Activated T-helper 1 cell treated with anti-CD3 and anti-CD28 coated beads, Interleukin-2, amount 50 U/mL, for 16 hours (primary cell): Measurements from ENCODE around the gene LRRC61.
"Not testable (repeated sequence)": the region's sequence is repeated elsewhere in the genome, so short reads cannot be mapped to it uniquely, and the experiment has no call there.

ENCODE experiments used
- DNase-seq, 2 donors: peaks; one replicate each; pipeline ENCODE4 v3.0.0-alpha.2; 2020; ENCODE audit warnings: low read depth in 1 of 2, low spot score in 1 of 2

Gene LRRC61

DNA sequence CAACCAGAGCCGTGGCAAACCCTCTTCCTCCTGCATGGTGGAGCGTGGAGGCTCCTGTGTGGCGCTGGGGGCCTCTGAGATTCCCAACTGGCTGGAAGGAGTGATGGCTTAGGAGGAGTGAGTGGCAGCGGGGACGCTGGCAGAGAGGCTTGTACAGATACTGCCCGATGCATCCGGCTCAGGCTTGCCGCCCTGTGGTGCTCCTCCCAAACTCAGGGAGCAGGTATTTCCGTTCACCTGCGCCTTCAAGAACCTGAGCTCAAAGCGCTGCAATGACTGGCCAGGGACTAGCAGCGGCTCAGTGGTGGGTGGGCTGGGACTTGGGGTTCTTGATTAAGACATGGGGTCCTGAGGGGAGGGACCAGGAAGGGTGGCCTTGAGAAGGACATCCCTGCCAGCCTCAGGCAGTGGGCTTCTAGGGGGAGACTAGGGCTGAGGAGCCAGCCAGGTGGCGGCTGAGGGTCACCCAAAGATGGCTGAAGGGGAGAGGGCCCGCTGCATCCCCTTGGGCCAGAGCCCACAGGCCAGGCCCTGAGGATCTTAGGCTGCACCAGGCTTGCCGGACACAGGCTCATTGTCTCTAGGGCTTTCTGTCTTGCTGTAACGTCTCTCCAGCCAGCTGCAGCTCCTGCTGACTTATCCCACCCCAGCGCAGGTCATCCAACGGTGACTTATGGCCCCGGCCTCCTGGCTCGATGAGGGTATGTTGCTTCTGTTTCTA, 59.1 kb downstream of the LRRC61 start:
- no peak for DNase-seq

DNA sequence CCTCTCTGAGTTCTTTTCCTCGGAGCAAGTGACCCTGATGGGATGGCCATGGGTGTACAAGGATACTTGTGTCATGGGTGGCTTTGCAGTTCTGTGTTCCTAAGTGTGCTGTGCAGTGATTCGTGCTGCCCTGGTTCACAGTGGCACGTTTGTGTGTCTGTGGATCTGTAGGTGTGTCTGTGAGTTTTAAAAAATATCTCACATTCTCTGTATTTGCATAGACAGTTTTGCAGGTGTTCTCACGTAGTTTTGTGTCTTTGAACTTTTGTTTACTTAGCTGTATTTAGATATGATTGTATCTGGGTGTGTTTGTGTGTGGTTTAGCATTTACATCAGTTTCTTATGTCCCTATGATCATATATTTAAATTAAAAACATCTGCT, 59.7 kb downstream of the LRRC61 start:
- DNase-seq = no peak

DNA sequence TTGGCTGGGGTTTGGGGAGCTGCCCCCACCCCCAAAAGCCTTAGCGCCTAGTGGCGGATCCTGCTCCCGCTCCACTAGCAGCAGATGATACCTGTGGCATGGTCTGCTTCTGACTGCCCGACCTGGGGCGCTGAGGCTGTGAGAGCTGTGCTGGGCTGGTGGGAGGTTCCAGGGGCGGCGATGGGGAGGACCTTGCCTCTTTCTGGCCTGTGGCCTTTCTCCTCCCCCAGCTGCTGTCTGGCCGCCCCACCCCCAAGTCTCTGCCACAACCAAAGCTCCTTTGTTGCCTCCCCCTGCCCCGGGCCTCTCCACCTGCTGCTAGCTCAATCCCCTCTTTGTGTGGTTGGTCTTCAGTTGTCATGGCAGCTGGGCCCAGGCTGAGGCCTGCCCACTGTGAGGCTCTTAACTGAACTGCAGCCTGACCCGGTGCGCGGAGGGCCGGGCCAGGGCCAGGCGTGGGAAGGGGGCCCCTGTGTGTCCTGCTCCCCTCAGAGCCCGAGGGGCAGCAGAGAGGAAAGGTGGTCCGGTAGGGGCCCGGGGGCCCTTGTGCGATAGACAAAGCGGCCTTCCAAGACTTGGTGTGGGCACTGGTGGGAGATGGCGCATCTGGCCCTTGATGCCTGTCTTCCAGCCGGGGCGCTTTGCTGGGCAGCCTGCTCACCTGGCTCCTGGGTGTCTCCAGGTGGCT, 60.7 kb downstream of the LRRC61 start:
- no peak for DNase-seq

DNA sequence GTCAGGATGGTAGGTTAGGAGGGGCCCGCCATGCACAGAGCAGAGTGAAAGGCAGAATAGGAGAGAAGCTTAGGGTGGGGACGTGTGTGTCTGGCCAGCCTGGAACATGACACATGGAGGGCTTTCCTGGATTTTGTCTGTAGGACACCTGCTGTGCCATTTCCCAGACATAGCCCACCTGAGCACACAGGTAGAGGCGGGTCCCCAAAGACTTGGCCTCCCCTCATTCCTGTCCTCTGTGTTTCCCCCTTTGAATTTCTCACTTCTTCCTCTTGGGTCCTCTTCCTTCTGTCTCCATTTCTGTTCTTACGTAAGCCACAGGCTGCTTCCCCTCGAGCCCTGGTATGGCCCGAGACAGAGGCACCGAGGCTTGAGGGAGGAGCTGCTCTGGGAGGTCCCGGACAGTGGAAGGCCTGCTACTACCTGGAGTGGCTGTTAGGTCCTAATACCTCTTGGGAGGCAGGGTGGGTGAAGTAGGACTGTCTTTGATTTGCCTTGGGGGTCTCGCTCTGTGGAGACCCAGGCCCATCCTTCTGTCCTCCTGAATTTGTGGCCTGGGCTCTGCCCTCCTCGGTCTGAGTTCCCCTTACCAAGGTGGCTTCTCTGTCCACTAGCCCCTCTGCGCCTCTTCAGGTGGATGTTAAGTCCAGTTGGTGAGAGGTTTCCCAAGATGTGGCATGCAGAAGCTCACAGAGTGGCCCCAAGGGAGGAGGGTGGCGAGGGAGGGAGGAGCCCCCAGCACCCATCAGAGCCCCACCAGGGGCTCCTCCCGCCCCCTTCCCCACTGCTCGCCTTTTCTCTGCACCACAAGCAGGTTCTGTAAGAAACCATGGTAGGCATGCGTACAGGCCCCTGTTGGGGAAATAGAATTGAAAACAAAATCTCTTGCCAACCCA, 61.5 kb downstream of the LRRC61 start:
- DNase-seq = no peak

DNA sequence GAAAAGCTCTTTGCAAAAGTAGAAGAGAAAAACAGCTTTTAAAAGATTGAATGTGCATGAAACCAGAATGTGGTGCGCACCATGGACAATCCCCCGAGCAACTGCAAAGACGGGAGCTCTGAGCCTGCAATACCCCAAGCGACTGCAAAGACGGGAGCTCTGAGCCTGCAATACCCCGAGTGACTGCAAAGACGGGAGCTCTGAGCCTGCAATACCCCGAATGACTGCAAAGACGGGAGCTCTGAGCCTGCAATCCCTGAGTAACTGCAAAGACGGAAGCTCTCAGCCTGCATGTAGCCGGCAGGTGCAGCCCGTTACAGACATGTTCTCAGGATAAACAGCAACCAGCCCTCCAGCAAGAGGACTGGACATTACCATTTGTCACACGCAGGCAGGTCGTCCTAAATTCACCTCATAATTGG, 62.2 kb downstream of the LRRC61 start:
- no peak for DNase-seq

DNA sequence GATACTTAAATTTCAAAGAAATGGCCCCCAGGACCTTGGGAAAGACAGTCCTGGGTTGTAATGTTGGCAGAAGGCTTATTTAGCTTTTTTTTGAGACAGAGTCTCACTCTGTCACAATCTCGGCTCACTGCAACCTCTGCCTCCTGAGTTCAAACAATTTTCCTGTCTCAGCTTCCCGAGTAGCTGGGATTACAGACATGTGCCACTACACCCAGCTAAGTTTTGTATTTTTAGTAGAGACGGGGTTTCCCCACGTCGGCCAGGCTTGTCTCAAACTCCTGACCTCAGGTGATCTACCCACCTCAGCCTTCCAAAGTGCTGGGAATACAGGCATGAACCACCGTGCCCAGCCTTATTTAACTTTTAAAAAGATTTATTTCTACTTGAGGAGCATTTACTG, 62.7 kb downstream of the LRRC61 start:
- DNase-seq = not testable (repeated sequence)
